ENCODE data around the gene TBATA.
A peak's percentile ranks its signal among the peaks of the same experiment; 100 is the strongest.

Gene TBATA

DNA sequence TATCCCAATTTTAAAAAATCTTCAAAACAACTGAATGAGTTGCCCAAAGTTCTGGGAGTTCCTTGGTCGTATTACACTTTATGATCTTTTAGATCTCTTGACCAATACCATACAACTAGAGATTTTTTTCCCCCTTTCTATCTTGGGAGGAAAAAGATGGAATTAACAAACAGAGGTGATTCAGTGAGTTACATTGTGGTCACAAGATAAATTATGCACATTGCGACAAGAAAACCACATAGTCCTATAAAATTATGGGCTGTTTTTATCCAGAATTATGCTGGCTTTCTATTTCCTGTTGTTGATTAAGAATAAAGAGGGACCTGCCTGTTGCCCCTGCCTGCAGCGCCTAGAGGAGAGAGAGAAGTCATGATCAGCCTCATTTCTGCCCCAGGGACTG is 22.4 kb upstream of the TBATA start:
- no peak for DNase-seq

DNA sequence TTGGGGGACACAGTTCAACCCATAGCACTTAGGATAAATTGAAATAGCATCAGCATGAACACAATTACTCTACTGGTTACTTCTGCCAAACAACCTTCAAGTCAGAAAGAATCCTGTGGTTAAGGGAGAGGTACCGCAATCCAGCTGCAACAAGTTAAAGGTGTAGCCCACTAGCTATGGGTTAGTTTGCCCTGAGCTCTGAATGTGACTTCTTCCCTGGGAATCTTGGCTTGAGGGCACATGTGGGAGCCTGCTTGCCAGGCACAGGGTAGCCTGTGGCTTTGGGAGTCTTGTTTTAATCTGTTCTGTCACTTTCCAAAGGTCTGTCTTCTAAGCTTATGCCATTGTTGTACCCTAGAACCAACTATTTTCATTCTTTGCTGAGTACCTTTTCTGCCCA is 21.7 kb upstream of the TBATA start:
- no peak for DNase-seq

DNA sequence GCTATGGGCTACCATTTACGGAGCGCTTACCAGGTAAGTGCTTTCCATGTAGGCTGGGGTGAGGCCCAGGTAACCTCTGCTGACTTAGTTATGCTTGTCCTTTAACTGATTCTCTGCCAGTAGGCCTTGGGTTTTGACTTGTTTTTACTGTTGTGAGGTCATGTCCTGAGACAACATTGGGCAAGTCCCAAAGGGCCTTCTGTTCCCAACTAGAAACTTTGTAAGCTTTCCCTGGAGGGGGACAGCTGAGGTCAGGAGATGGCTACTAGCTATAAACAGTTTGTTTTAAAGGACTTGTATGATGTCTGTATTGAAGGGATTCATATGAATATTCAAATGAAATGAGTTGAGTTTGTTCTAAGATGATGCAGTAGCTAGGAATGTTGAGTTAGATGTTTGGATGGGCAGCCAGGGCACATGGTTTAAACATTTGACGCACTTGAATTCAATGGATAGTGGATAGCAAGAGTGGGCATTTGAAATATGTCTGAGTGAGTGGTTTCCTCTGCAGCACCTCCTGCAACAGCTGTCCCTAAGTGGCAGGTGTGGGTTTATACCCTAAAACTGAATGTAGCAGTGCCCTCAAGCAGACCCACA is 20.5 kb upstream of the TBATA start:
- DNase-seq, result no peak

DNA sequence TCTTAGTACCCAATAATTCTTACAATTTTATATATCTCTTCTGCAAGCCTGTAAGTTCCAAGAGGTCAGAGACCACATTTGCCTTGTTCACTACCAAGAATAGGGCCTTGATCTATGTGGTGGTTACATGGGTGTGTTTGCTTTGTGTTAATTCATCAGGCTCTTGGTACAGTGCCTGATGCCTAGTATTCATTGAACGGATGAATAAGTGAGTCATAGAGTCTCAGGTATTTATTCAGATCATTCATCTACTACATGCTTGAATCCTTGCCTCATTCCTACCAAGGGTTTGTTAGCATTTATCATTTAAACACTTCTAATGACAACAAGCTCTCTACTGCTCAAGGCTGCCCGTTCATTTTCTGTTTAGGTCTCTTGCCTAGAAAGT is 19.2 kb upstream of the TBATA start:
- DNase-seq, result no peak

DNA sequence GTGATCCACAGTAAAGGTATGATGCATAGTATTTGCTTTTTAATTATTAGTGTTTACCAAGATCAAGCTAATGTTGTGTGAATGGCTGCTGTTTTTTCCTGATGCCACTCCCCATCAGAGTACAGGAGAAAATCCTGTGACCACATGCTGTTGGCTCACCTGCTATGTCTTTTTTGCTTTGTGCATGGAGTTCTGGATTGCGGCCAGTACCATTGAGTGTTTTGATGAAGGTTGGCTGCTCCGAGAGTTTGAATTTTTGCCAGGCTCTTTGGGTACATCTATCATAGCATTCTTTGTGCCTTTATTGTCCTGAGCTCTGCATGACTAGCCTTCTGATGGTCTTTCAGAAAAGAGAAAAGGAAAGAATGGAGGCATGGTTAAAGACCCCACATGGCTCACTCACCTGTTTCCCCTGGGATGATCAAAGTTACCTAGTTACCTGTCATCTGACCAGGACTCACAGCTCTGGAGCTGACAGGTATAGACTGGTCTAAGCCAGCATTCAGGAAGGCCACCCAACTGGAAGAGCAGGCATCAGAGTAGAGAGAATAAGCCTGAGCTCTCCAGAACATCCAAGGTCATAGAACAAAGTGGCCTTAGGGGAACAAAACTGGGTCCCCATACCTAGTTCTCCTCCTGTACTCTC is 18.7 kb upstream of the TBATA start:
- DNase-seq, result no peak

DNA sequence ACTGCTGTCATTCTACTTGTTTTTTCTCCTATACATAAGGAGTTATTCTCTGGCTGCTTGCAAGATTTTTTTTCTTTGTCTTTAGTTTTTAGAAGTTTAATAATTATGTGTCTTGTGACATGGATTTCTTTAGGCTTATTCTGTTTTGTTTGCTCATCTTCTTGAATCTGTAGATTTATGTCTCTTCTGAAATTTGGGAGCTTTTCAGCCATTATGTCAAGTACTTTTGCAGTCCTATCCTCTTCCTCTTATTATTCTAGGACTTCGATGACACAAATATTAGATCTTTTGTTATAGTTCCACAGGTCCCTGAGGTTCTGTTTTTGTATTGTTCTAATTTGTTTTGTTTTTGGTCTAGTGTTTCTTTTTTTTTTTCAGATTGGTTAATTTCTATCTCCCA is 16.7 kb upstream of the TBATA start:
- DNase-seq, result no peak

DNA sequence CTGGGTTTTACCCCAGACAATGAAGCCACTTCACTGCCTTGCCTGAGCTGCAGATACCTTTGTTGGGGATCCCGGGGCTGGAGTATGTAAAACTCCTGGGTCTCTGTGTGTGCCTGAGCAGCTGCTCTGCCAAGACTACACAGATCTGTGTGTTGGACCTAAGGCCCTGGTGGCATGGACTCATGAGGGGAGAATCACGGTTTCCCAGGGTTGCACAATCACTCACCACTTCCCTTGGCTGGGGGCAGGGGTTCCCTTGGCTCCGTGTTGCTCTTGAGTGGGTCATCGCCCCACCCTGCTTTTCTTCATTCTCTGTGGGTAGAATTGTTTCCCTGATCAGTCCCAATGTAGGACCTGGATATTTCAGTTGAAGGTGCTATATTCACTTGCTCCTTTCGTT is 13.9 kb upstream of the TBATA start:
- DNase-seq, result peak; percentile 22 to 31

DNA sequence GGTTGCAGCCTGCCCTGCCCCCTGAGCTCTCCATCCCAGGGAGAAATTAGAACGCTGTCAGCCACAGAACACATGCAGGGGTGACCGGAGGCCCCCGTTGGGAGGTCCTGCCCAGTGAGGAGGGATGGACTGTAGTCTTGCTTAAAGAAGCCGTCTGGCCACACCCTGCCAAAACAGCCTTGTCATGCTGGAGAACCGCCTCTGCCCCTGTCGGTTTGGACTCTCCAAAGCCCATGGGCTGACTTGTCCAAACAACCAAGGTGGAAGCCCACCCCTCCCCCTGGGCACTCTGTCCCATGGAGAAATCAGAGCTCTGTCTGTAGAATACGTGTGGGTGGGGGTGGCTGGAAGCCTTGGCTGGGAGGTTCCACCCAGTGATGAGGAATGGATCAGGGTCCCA is 12.7 kb upstream of the TBATA start:
- no peak for DNase-seq

DNA sequence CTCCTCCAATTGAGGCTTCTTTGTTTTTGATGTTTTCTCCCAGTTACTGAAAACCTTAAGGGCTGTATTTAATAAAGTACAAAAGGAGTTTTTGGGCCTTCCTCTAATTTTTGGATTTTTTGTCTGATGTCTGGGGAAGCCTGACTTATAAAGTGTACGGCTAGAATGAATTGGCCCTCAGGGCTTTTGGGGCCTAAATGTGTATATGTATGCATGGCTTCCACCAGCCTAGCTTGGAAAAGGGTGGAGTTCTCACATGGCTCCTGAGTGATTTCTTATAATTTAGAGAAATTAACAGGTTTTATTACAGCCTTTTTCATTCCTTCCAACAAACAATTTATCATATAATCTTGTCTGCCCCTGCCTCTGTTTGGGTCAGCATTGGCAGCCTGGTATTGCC is 10.4 kb upstream of the TBATA start:
- no peak for DNase-seq

DNA sequence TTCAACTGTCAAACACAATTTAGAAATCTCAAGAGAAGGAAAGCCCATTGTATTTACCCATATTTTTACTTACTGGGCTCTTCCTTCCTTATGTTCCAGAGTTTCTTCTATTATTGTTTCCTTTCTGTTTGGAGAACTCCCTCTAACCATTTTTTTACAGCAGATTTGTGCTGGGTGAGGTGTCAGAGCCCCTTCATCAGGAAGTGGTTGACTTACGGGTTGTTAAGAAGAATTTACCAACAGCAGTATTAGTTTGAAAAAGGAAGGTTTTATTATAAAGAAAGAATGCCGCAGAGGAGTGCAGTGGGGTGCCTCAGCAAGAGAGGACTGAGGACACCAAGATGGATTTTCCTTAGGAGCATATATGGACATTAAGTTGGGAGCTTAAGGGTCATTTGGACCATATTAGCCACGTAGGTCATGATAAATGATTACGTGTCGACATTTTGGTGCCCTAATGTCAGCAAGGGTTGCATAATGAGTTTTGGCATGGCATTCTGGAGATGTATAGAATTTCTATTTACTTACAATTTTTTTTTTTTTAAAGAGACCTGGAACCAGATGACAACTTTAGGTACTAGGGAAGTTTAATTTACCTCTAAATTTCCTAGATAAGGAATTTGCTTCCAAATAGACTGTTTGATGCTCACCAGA is 6.3 kb upstream of the TBATA start:
- DNase-seq, result no peak

DNA sequence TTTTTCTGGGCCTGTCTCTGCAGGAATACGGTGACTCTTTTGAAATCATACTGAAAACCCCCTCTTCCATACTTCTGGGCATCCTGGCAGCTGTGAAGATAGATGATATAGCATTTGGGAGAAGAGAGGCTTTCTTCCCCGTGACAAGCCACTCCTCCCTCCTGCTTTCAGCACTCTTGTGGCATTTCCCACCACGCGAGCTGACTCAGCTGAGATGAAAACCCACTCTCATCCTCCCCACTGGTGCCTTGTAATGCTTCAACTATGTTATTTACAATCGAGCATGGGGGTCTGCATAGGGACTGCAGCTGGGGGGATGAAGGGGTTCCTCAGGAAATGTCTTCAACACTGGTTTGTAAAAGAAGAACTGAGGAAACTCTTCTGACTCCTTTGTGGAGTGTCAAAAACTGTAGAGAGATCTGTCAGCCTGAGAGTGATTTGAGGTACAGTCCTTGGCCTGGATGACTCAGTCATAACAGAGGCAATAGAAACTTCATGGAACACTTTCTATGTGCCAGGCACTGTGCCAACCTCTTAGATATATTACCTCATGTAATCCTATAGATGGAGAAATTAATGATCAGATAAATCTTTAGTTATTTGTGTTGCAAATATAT is 1.7 kb upstream of the TBATA start:
- DNase-seq, result peak; percentile 14 to 28

DNA sequence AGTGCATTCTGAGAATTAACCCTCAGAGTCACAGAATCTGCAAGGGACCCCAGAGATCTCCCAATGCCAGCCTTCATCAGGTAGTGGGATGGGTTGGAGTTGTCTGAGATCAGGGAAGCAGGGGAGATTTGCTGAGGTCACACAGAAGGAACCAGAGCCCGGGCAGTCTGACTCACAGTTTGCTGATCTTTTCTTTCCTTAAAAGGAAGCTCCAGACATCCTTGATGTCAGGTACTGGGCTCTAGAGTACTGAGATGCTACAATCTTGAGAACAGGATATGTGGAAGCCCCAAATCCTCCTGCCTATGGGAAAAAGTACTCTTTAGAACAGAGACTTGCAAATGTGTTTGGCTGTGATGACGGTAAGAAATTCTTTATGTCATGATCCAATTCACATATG is 706 bp downstream of the TBATA start:
- peak in 1 of 2 donors; percentile 29 for DNase-seq

DNA sequence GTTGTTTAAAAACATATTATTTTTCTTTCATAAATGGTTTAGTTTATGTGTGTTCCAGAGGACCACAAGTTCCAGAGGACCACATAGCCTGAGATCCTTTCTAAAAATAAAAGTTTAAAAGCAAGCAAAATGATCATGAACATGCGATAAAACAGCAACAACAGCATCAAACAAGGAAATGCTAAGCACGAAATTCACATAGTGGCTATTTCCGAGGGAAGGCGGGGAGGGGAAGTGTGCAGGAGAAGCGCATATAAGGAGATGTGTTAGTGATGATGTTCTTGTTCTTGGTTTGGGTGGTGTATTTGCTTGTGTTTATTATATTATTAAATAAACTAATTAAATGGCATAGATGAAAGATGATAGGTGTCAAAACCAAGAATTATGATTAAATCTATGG is 1.2 kb downstream of the TBATA start:
- peak; percentile 16 to 27 for DNase-seq

DNA sequence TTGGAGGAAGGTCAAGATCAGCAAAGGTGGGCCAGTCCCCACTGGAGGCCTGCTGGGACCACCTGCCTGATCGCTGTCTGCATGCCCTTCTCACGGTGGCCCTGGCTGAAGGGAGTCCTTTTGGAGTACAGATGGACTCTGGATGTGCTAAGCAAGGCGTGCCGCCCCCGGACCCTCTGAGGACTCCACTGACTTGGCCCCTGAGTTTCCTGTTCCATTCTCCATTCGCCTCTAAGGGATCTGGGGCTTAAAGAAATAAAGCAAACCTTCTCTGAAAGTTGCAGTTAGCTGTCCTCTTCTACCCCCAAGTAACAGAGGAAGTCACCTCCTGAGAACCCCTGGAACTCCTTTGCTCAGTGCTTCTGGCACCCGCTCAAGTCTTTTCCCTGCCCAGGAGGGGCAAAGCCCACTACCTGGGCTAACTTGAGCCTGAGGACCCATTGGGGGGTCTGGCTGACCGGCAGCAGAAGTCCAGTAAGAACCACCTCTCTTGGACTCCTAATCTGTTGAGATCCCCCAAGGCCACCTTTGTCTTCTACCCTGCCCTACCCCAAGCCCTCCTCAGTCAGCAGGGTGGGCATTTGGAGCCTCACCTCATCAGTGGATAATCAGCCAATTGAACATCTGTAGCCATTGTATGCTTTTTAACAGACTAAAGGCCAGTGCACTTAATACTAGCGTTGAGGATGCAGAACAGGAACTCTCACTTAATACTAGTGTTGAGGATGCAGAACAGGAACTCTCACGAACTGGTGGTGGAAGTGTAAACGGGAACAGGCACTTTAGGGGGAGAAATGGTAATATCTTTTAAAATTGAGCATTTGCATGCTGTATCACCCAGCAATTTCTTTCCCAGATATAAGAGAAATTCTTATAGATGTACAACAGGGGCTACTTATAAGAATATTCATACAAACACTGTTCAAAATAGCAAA is 2.2 kb downstream of the TBATA start:
- peak; percentile 58 to 62 for DNase-seq

DNA sequence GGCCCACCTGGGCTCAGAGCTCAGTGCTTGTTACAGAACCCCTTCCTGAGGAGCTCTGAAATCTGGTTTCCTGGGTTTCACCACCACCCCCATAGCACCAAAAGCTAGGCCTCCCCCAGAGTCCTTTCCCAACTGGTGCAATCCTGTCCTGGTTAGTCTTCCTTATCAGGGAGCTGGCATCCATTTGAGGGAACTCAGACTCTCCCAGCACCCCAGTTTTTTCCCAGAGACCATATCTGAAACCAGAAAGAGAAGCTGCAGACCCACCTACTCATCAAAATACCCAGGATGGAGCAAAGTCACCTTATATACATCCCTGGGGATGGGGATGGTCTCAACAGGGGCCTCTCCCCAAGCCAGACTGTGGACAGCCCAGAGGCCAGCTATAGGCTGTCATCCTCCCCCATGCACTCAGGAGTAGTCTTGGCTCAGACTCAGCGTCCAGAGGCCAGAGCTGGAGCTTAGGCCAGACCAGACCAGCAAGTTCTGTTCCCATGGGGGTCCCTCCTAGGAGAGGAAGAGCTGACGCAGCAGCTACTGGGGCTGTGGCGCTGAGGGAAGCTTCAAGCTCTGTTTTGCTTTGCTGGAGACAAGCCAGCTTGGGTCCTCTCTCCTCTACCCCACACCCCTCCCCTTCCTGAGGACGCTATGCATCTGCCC is 3.0 kb downstream of the TBATA start:
- DNase-seq, result no peak

DNA sequence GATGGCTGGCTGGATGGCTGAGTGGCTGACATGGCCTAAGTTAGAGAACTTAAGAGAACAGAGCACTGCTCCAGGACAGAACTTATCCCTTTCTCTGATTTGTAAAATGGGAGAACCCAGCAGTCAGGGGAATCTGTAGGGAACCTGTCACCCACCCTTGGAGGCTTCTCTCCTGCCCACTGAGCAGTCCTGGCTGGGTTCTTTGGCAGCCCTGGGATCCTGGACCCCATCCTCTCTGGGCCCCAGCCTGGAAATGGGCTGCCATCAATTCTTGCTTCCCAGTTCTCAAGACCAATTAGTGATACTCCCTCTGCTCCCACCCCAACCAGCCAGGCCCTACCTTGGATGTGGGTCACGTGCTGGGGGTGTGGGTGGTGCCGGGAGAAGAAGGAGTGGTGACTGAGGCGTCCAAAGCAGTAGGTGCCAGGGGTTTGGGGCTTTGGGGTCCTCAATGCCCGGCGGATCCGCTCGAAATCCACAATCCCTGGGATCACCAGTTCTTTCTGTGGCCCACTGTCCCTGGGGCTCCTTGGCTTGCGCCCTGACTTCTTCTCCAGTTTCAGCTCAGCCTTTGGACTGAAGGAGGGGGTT is 3.6 kb downstream of the TBATA start:
- no peak for DNase-seq

DNA sequence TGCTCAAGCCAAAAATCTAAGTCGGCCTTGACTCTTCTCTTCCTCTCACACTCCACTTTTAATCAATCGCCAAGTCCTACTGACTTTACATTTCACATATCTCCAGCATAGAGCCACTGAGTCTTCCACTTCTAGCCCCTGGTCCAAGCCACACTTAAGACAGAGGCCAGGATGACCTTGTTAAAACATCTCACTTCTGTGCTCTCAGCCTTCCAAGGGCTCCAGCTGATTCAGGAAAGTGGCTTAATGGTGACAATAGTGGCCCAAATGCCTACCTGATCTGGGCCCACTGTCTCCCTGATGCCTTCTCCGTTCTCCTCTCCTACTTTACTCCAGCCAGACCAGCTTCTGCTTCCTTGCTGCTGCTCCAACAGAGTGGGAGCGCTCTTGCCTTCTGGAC is 4.4 kb downstream of the TBATA start:
- DNase-seq, result no peak

DNA sequence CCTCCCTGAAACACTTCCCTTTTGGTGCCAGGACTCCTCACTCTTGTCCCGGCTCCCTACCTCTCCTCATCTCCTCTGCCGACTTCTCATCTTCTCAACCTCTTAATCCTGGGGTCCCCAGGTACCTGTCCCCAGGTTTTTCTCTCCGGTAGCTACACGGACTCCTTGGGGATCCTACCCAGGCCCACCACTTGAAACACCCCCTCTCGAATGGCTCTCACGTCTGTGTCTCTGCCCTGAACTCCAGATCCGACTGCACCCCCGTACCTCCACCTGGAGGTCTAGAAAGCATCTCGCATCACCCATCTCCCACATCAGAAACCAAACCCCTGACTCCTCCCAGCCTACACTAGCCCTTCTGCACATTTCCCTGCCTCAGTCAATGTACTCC is 4.8 kb downstream of the TBATA start:
- DNase-seq, result no peak

DNA sequence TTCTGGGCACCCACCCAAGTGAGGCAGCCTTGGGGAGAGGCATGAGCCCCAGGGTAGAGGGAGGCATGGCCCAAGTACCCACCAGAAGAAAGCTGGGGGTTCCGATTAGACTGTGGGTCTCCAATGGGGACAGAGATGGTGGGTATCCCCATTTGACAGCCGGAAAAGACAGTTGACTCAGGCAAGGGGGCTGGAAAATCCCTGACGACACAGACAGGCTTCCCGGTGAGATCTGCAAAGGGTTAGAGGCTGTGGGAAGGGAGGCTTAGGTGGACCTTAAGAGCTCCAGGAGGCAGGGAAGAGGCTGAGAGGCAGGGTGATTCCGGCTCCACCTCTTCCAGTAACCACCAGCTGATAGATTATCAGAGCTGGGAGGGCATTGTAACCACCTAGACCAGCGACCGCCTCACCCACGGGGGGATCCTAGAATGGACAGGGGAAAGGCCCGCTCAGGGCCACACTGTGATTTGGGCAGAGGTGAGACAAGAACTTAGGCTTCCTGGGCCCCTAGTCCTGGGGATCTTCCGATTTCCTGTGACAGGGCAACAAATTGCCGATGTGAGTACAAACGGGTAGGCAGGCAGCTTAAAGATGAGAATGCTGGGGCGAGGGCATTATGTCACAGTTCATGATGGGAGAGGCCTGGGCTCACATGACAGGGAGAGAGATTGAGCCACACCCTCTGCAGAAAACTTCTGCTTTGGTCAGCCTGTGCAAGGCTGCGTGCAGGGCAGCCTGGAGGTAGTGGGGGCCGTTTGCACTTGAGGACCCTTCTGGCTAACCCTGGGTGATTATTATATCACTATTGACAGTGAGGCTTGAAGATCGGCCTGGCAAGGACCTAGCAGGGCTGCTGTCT is 5.4 kb downstream of the TBATA start:
- peak; percentile 86 to 88 for DNase-seq

DNA sequence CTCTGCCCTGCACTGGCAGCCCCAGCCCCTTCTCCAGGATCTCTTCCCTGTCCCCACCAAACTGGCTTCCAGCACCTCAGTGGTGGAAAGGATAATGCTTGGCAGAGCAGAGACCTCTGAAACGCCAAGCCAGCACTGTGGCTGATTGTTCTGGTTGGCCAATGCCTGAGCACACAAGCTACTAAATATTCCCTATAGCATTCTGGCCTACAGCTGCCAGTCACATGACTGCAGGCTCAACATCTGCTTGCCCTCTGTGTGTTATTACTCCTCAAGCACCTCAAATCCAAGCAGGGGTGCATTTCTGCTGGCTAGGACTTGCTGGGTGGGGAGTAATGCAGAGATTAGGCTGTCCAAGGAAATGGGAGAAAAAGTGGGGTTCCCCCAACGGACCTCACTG is 6.1 kb downstream of the TBATA start:
- DNase-seq, result no peak
